ENCODE measurements around the gene ANKRD34C. TPM values are rescaled to one million over a fixed set of nuclear protein-coding genes. Genes with fewer than 3 reads are reported as not detected.

The ANKRD34C gene
- total RNA-seq, 1 experiment from 2014 or later = not detected

- no peak overlapping the region for H4K5ac ChIP-seq (ENCODE audit: insufficient read length, low read depth, low read length)
- no peaks in the 10 kb centered on the region for H4K20me1 ChIP-seq (ENCODE audit: control insufficient read depth, insufficient read depth, insufficient read length)
- no peak overlapping the region for H2BK5ac ChIP-seq (ENCODE audit: insufficient read length, low read length)
- H3K9me3 ChIP-seq (ENCODE audit: control insufficient read depth, low read depth, low read length) = no peaks in the 10 kb centered on the region
- no peaks in the 10 kb centered on the region for H3K23me2 ChIP-seq (ENCODE audit: insufficient read length, low read depth, low read length, poor library complexity, severe bottlenecking)
- no peaks in the 10 kb centered on the region for H3K27me3 ChIP-seq (ENCODE audit: insufficient read depth, low read length)
- Mint-ChIP-seq H3K36me3 (ENCODE audit: insufficient read depth in 1 of 3, low read depth in 3 of 3) (no peaks in the 10 kb centered on the region), H3K4me3 (no peak overlapping the region), H3K9me3 (no peaks in the 10 kb centered on the region), H3K27ac (no peak overlapping the region), H3K27me3 (ENCODE audit: low read depth) (peaks cover 50% of the 10 kb centered on the region), H3K4me1 (no peaks in the 10 kb centered on the region)
- H2BK15ac ChIP-seq (ENCODE audit: low read depth, low read length) = no peak overlapping the region
- no peak overlapping the region for H3K4me2 ChIP-seq (ENCODE audit: insufficient read depth, insufficient read length, low read length)
- no peak overlapping the region for H3K9ac ChIP-seq (ENCODE audit: extremely low read depth, insufficient read length, low read length)
- H3K56ac ChIP-seq (ENCODE audit: insufficient read length, low read depth, low read length) = no peak overlapping the region
- no peak overlapping the region for H3K14ac ChIP-seq (ENCODE audit: insufficient read depth, low read length)
- WGBS (ENCODE audit: extremely low coverage, insufficient read length, low lambda C conversion rate) = no CpG with 5 or more reads among the region's 4 CpGs
- no peak overlapping the region for H3T11ph ChIP-seq (ENCODE audit: low read length)
- H2BK120ac ChIP-seq (ENCODE audit: low read depth, low read length, poor library complexity, severe bottlenecking) = no peak overlapping the region
- peak; percentile 56 for TF ChIP-seq CTCF (conservative IDR thresholded peaks at IDR 0.05)
- no peak overlapping the region for H3K4ac ChIP-seq (ENCODE audit: low read depth, low read length)
- H3K79me2 ChIP-seq (ENCODE audit: insufficient read depth, low read length) = no peaks in the 10 kb centered on the region
- H2BK12ac ChIP-seq (ENCODE audit: insufficient read length, low read depth, low read length) = no peak overlapping the region
- no peak overlapping the region for H2BK20ac ChIP-seq (ENCODE audit: low read depth, low read length, poor library complexity, severe bottlenecking)
- no peak overlapping the region for H2AFZ ChIP-seq (ENCODE audit: low read length)
- H2AK5ac ChIP-seq (ENCODE audit: insufficient read length, low read length) = no peak overlapping the region
- no peak overlapping the region for H4K8ac ChIP-seq (replicated peaks; ENCODE audit: insufficient read length, low read depth, low read length)
- no peak overlapping the region for H3K23ac ChIP-seq (ENCODE audit: insufficient read length, low read depth, low read length)
- H4K91ac ChIP-seq (ENCODE audit: insufficient read length, low read depth, low read length) = no peak overlapping the region
- no peaks in the 10 kb centered on the region for H3K4me1 ChIP-seq (ENCODE audit: insufficient read depth, low read length)
- H3K18ac ChIP-seq (ENCODE audit: insufficient read length, low read depth, low read length) = no peak overlapping the region
- no peak for DNase-seq
- H3K79me1 ChIP-seq (ENCODE audit: insufficient read depth, low read depth, low read length, poor library complexity, severe bottlenecking) = no peaks in the 10 kb centered on the region
- H3K27ac ChIP-seq (ENCODE audit: insufficient read length, low read depth, low read length) = no peak overlapping the region
These were observed 14.1 kb downstream of the ANKRD34C start for GRCh38 chr15:79296583-79296982.

All from H9 (cell line).